SK-N-MC (cell line): ENCODE measurements around the gene SLFNL1.

Experiments used
- EZH2 ChIP-seq: fragments of 200-600 bp; sonication (generic); IDR thresholded peaks from one replicate; pipeline ENCODE4 v1.6.1; 2017; ENCODE audit warnings: antibody characterized with exemption
- POLR2AphosphoS5 ChIP-seq: IDR thresholded peaks from 2 replicates; pipeline ENCODE4 v1.6.1; 2012; ENCODE audit warnings: mild to moderate bottlenecking, low read depth, low read length, borderline replicate concordance

- no peak for TF ChIP-seq POLR2AphosphoS5
- TF ChIP-seq EZH2 = no peak
Observed at GRCh38 chr1:41032147-41032546, 10.6 kb upstream of the SLFNL1 start.
